Ishikawa (cell line): Measurements from ENCODE around the gene ITFG1.

ENCODE experiments used
- CREB1 ChIP-seq: IDR thresholded peaks from 2 replicates; pipeline ENCODE4 v1.6.1; 2012; ENCODE audit warnings: low read depth
- EGR1 ChIP-seq: IDR thresholded peaks from 2 replicates; pipeline ENCODE4 v1.6.1; 2012
- EP300 ChIP-seq: IDR thresholded peaks from 2 replicates; pipeline ENCODE4 v1.6.1; 2012; ENCODE audit warnings: borderline replicate concordance
- MAX ChIP-seq: IDR thresholded peaks from 2 replicates; pipeline ENCODE4 v1.6.1; 2012
- NFIC ChIP-seq: IDR thresholded peaks from 2 replicates; pipeline ENCODE4 v1.6.1; 2012
- RAD21 ChIP-seq: IDR thresholded peaks from 2 replicates; pipeline ENCODE4 v1.6.1; 2012; ENCODE audit warnings: low read depth
- REST ChIP-seq: IDR thresholded peaks from 2 replicates; pipeline ENCODE4 v1.6.1; 2012; ENCODE audit warnings: low read depth, mild to moderate bottlenecking
- TEAD4 ChIP-seq: IDR thresholded peaks from 2 replicates; pipeline ENCODE4 v1.6.1; 2012
- YY1 ChIP-seq: IDR thresholded peaks from 2 replicates; pipeline ENCODE4 v1.6.1; 2012; ENCODE audit warnings: low read depth
- TF ChIP-seq, protein P1 (sequence below): IDR thresholded peaks from 2 replicates; pipeline ENCODE4 v1.6.1; 2012

GRCh38 chr16:47198180-47198575 lies 262.7 kb downstream of the ITFG1 start:
- no peak for TF ChIP-seq CREB1
- no peak for TF ChIP-seq REST
- no peak for TF ChIP-seq EP300
- TF ChIP-seq, protein P1, sequence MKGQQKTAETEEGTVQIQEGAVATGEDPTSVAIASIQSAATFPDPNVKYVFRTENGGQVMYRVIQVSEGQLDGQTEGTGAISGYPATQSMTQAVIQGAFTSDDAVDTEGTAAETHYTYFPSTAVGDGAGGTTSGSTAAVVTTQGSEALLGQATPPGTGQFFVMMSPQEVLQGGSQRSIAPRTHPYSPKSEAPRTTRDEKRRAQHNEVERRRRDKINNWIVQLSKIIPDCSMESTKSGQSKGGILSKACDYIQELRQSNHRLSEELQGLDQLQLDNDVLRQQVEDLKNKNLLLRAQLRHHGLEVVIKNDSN: no peak
- no peak for TF ChIP-seq YY1
- TF ChIP-seq MAX: no peak
- no peak for TF ChIP-seq NFIC
- no peak for TF ChIP-seq TEAD4
- no peak for TF ChIP-seq RAD21
- no peak for TF ChIP-seq EGR1
